HCT116 (cell line): ENCODE data around the gene ANKS1A. TPM values are rescaled to one million over a fixed set of nuclear protein-coding genes. Genes with fewer than 3 reads are reported as not detected.

Experiments used
- ATAC-seq: fragments of 200-7000 bp; cut with Tn5 transposase; 2 replicates; pipeline ENCODE4 v1.9.1; 2020; ENCODE audit warnings: mild to moderate bottlenecking, moderate library complexity
- BruUV-seq: library from RNA; stranded (reverse); fragments of 400-500 nt; replicated peaks from 2 replicates; lab custom pipeline; 2021; lab: Mats Ljungman, UMichigan
- CTCF ChIA-PET: fragments of 300-600 bp; sonication (Branson Sonifier 250); formaldehyde crosslinking; loops from one replicate; lab custom pipeline; 2021; ENCODE audit warnings: antibody characterized with exemption; lab: Charles Lee
- POLR2A ChIA-PET: fragments of 300-600, 350-600 bp; sonication (Branson Sonifier 250); formaldehyde crosslinking; loops from one replicate; lab custom pipeline; 2021; ENCODE audit warnings: antibody characterized with exemption; lab: Charles Lee
- RAD21 ChIA-PET, 2 experiments: fragments of 300-600 bp; sonication (Branson Sonifier 250); formaldehyde crosslinking; loops; one replicate each; lab custom pipeline; 2023; ENCODE audit warnings: low total read pairs in 2 of 2; ENCODE audit not compliant: uncharacterized antibody in 2 of 2, unreplicated experiment in 2 of 2, low non-redundant PET in 1 of 2; lab: Charles Lee
- DNase-seq: peaks from one replicate; pipeline ENCODE4 v3.0.0-alpha.2; 2010; ENCODE audit warnings: low read depth, low spot score
- H2AFZ ChIP-seq: fragments of 200-600 bp; shearing (Covaris generic), sonication (generic); 2 replicates; pipeline ENCODE4 v1.6.1; 2017; ENCODE audit warnings: low read depth, mixed run types, mixed read lengths, antibody characterized with exemption, low read length; ENCODE audit not compliant: poor library complexity, severe bottlenecking
- H3K27ac ChIP-seq: 2 replicates; pipeline ENCODE4 v1.5.1; 2012; ENCODE audit warnings: low read depth, low read length
- H3K27me3 ChIP-seq: fragments of 200-600 bp; sonication (generic); 2 replicates; pipeline ENCODE4 v1.6.1; 2016; ENCODE audit warnings: mixed run types, low read length, mixed read lengths; ENCODE audit not compliant: insufficient read depth
- H3K36me3 ChIP-seq, 2 experiments: fragments of 200-500 bp in 1 of 2; fragments of 200-600 bp in 1 of 2; sonication (Bioruptor generic) in 1 of 2; sonication (generic) in 1 of 2; 2 replicates each; pipeline versions ENCODE4 v1.5.1 to v1.6.1; 2014 to 2016; ENCODE audit warnings: low read length in 2 of 2, inconsistent platforms in 1 of 2, mixed read lengths in 1 of 2, mixed run types in 1 of 2; ENCODE audit not compliant: insufficient read depth in 2 of 2, control insufficient read depth in 1 of 2
- H3K4me1 ChIP-seq, 2 experiments: fragments of 200-600 bp in 1 of 2; sonication (generic) in 1 of 2; 2 replicates each; pipeline versions ENCODE4 v1.5.1 to v1.6.1; 2012 to 2017; ENCODE audit warnings: low read length in 2 of 2, inconsistent platforms in 1 of 2, mild to moderate bottlenecking in 1 of 2, mixed read lengths in 1 of 2, mixed run types in 1 of 2, moderate library complexity in 1 of 2; ENCODE audit not compliant: insufficient read depth in 2 of 2, control insufficient read depth in 1 of 2
- H3K4me2 ChIP-seq: fragments of 200-600 bp; sonication (generic); 2 replicates; pipeline ENCODE4 v1.6.1; 2017; ENCODE audit warnings: mixed run types, low read length, mixed read lengths
- H3K4me3 ChIP-seq, 2 experiments: fragments of 200-600 bp in 1 of 2; sonication (generic) in 1 of 2; replicated peaks in 1 of 2; 2 replicates each; pipeline ENCODE4 v1.5.1; 2011 to 2016; ENCODE audit warnings: low read length in 2 of 2, control low read depth in 1 of 2, low read depth in 1 of 2, mild to moderate bottlenecking in 1 of 2, mixed read lengths in 1 of 2, mixed run types in 1 of 2
- H3K79me2 ChIP-seq: fragments of 200-600 bp; sonication (generic); 2 replicates; pipeline ENCODE4 v1.6.1; 2017; ENCODE audit warnings: mild to moderate bottlenecking, mixed run types, low read length, moderate library complexity, mixed read lengths; ENCODE audit not compliant: insufficient read depth
- H3K9ac ChIP-seq: fragments of 200-600 bp; sonication (generic); 2 replicates; pipeline ENCODE4 v1.6.1; 2016; ENCODE audit warnings: low read length, mixed read lengths
- H3K9me2 ChIP-seq: fragments of 200-600 bp; sonication (generic), shearing (Covaris generic); 2 replicates; pipeline ENCODE4 v1.6.1; 2017; ENCODE audit warnings: mixed run types, mild to moderate bottlenecking, moderate library complexity; ENCODE audit not compliant: insufficient read depth
- H3K9me3 ChIP-seq, 2 experiments: fragments of 200-500 bp in 1 of 2; fragments of 200-600 bp in 1 of 2; sonication (Bioruptor generic) in 1 of 2; sonication (generic) in 1 of 2; 2 replicates each; pipeline ENCODE4 v1.6.1; 2014 to 2017; ENCODE audit warnings: low read length in 2 of 2, mixed read lengths in 2 of 2, inconsistent platforms in 1 of 2, low read depth in 1 of 2, mild to moderate bottlenecking in 1 of 2, mixed run types in 1 of 2, moderate library complexity in 1 of 2; ENCODE audit not compliant: control insufficient read depth in 1 of 2, insufficient read depth in 1 of 2
- H4K20me1 ChIP-seq: fragments of 200-600 bp; sonication (generic), shearing (Covaris generic); 2 replicates; pipeline ENCODE4 v1.6.1; 2017; ENCODE audit warnings: mixed run types, mild to moderate bottlenecking, moderate library complexity; ENCODE audit not compliant: insufficient read depth
- CBX3 ChIP-seq: IDR thresholded peaks from 2 replicates; pipeline ENCODE4 v1.6.1; 2012; ENCODE audit warnings: low read depth
- CEBPB ChIP-seq: IDR thresholded peaks from 2 replicates; pipeline ENCODE4 v1.6.1; 2012; ENCODE audit warnings: low read depth
- EZH2 ChIP-seq: fragments of 200-600 bp; sonication (generic); IDR thresholded peaks from 2 replicates; pipeline ENCODE4 v1.6.1; 2017; ENCODE audit warnings: antibody characterized with exemption, mixed run types
- EZH2phosphoT487 ChIP-seq: fragments of 200-600 bp; IDR thresholded peaks from 2 replicates; pipeline ENCODE4 v1.6.1; 2018; ENCODE audit warnings: antibody characterized with exemption, borderline replicate concordance
- FOSL1 ChIP-seq: IDR thresholded peaks from 2 replicates; pipeline ENCODE4 v1.6.1; 2012; ENCODE audit warnings: low read depth
- JUND ChIP-seq: IDR thresholded peaks from 2 replicates; pipeline ENCODE4 v1.6.1; 2012
- RAD21 ChIP-seq: IDR thresholded peaks from 2 replicates; pipeline ENCODE4 v1.6.1; 2012; ENCODE audit warnings: low read depth, mild to moderate bottlenecking
- SIN3A ChIP-seq: IDR thresholded peaks from 2 replicates; pipeline ENCODE4 v1.6.1; 2012; ENCODE audit warnings: low read depth
- SP1 ChIP-seq: IDR thresholded peaks from 2 replicates; pipeline ENCODE4 v1.6.1; 2012; ENCODE audit warnings: low read depth
- SRF ChIP-seq: IDR thresholded peaks from 2 replicates; pipeline ENCODE4 v1.6.1; 2012; ENCODE audit warnings: low read depth
- YY1 ChIP-seq: IDR thresholded peaks from 2 replicates; pipeline ENCODE4 v1.6.1; 2011; ENCODE audit warnings: low read length, low read depth, moderate library complexity, mild to moderate bottlenecking; ENCODE audit not compliant: insufficient replicate concordance; ENCODE audit errors: extremely low read depth
- ZFX ChIP-seq: fragments of 450-650 bp; IDR thresholded peaks from 2 replicates; pipeline ENCODE4 v1.6.1; 2017
- ZNF274 ChIP-seq: fragments of 200-500 bp; sonication (Bioruptor generic); IDR thresholded peaks from 2 replicates; pipeline ENCODE4 v1.6.1; 2014; ENCODE audit warnings: mild to moderate bottlenecking, low read depth, low read length, inconsistent platforms
- intact Hi-C: fragments of 100-400 bp; cut with micrococcal nuclease; formaldehyde crosslinking; loops from 2 replicates; pipeline ENCODE4 v1.10.0; 2022
- total RNA-seq: library from RNA; stranded (reverse); gene quantifications from one replicate; pipeline ENCODE4 v1.2.1, GENCODE V29; 2021; ENCODE audit not compliant: unreplicated experiment
- TF ChIP-seq, protein P1 (sequence below): IDR thresholded peaks from 2 replicates; pipeline ENCODE4 v1.6.1; 2012
- TF ChIP-seq, protein P2 (sequence below): IDR thresholded peaks from 2 replicates; pipeline ENCODE4 v1.6.1; 2011; ENCODE audit warnings: mild to moderate bottlenecking, low read length, moderate library complexity; ENCODE audit not compliant: insufficient replicate concordance; ENCODE audit errors: extremely low read depth
- TF ChIP-seq, protein P3 (sequence below): IDR thresholded peaks from 2 replicates; pipeline ENCODE4 v1.6.1; 2012

Gene ANKS1A
- total RNA-seq, 1 experiment from 2014 or later, result 20.6 TPM

DNA sequence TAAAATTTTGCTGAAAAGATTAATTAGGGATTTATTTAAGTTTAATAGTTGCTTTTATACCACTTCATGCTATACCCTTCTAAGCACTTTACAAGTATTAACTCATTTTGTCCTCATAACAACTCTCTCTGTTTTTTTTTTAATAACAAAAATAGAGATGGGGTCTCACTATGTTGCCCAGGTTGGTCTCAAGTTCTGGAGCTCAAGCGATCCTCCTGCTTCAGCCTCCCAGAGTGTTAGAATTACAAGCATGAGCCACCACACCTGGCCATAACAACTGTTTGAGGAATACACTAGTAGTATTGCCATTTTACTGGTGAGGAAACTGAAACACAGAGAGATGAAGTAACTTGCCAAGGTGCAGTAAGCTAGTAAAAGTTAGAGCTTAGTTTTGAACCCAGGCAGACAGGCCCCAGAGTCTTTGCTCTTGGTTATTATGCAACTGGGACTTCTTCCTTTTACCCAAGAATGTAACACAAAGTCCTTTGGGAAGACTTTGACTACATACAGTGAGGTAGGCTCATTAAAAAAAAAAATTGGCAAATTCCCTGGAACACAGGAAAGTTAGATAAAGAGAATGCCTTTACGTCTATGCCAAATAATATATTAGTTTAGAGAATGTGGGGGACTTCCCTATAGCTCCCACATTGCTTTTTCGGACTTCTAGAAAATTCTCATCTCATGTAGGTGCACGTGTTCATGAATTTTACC is 11.4 kb downstream of the ANKS1A start (continued):
- TF ChIP-seq YY1, result no peak
- TF ChIP-seq, protein P1, sequence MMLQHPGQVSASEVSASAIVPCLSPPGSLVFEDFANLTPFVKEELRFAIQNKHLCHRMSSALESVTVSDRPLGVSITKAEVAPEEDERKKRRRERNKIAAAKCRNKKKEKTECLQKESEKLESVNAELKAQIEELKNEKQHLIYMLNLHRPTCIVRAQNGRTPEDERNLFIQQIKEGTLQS, result no peak
- TF ChIP-seq ZFX, result no peak
- TF ChIP-seq, protein P2, sequence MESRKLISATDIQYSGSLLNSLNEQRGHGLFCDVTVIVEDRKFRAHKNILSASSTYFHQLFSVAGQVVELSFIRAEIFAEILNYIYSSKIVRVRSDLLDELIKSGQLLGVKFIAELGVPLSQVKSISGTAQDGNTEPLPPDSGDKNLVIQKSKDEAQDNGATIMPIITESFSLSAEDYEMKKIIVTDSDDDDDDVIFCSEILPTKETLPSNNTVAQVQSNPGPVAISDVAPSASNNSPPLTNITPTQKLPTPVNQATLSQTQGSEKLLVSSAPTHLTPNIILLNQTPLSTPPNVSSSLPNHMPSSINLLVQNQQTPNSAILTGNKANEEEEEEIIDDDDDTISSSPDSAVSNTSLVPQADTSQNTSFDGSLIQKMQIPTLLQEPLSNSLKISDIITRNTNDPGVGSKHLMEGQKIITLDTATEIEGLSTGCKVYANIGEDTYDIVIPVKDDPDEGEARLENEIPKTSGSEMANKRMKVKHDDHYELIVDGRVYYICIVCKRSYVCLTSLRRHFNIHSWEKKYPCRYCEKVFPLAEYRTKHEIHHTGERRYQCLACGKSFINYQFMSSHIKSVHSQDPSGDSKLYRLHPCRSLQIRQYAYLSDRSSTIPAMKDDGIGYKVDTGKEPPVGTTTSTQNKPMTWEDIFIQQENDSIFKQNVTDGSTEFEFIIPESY, result no peak
- TF ChIP-seq CEBPB, result no peak

DNA sequence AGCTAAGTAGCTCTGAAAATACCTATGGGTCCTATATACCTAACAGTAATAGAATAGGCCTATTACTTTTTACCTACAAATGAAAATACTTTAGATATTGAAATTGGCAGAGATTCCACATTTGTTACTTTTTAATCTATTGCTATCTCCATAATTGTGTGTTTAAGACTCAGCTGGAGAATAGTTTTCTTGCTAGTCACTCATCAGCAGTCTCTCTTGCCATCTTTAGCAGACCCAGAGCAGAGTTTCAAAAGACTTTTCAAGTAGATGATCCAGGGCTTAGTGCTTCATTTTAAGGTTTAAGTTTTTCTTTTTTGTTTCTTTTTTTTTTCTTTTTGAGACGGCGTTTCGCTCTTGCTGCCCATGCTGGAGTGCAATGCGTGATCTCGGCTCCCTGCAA is 12.9 kb downstream of the ANKS1A start:
- Histone ChIP-seq H3K27ac (no peak overlapping the region), H3K4me3 (no peak overlapping the region)
- TF ChIP-seq EZH2phosphoT487 (no peak), JUND (no peak), ZNF274 (no peak), EZH2 (no peak), SP1 (no peak), FOSL1 (no peak), CBX3 (no peak), SRF (no peak), RAD21 (no peak), CEBPB (no peak), ZFX (no peak), SIN3A (no peak)
- TF ChIP-seq, protein P1, result no peak
- TF ChIP-seq, protein P2, result no peak
- TF ChIP-seq, protein P3, sequence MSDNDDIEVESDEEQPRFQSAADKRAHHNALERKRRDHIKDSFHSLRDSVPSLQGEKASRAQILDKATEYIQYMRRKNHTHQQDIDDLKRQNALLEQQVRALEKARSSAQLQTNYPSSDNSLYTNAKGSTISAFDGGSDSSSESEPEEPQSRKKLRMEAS, result no peak
- TF ChIP-seq, all 23 proteins: peak for 0
- Histone ChIP-seq H3K9me2 (no peaks in the 10 kb centered on the region), H3K27me3 (no peaks in the 10 kb centered on the region), H2AFZ (no peak overlapping the region), H4K20me1 (no peaks in the 10 kb centered on the region), H3K79me2 (peaks cover 94% of the 10 kb centered on the region), H3K9me3 (no peaks in the 10 kb centered on the region), H3K4me1 (no peaks in the 10 kb centered on the region), H3K36me3 (no peaks in the 10 kb centered on the region), H3K4me2 (no peak overlapping the region), H3K9ac (no peak overlapping the region)
- no TSS peak for BruUV-seq
- intact Hi-C loops, result no loop called here
- CTCF ChIA-PET, result interaction anchor here (0.7 kb wide), 1 partner anchor 14 kb away, joined by 3 read pairs; no protein-coding TSS in a partner anchor
- DNase-seq (no peak), ATAC-seq (no peak)
- RAD21 ChIA-PET, result no interaction called here
- POLR2A ChIA-PET, result interaction anchor here (0.6 kb wide), 1 partner anchor 14 kb away, joined by 3 read pairs; the partner anchor contains the start of gene TAF11
